ENCODE results near the gene MTHFD2L. TPM values are rescaled to one million over a fixed set of nuclear protein-coding genes. Genes with fewer than 3 reads are reported as not detected.

Gene MTHFD2L
- total RNA-seq, 8 experiments from 2014 or later: 11.7 to 30.7 (median 22.4) TPM

- Histone ChIP-seq H3K4me3 (no peak overlapping the region), H3K4me1 (replicated peaks in 1 of 2) (no peaks in the 10 kb centered on the region), H3K27ac (no peak overlapping the region)
- in situ Hi-C loops (cut with MboI; ENCODE audit: low pct_unique_long_range_greater_than_20kb in 2 of 9, low sequenced_read_pairs in 9 of 9, unreplicated experiment in 9 of 9): no loop called here
- ATAC-seq (replicated peaks in 6 of 8): no peak
These were observed 86.1 kb downstream of the MTHFD2L start for GRCh38 chr4:74244049-74244448.

GRCh38 chr4:74252933-74253332 is 95.0 kb downstream of the MTHFD2L start:
- in situ Hi-C loops (cut with MboI; ENCODE audit: low pct_unique_long_range_greater_than_20kb in 2 of 9, low sequenced_read_pairs in 9 of 9, unreplicated experiment in 9 of 9): no loop called here
- Histone ChIP-seq H3K27ac (no peak overlapping the region), H3K4me1 (replicated peaks in 1 of 2) (no peaks in the 10 kb centered on the region), H3K4me3 (no peak overlapping the region)
- no peak for ATAC-seq (replicated peaks in 6 of 8)

- H3K27ac ChIP-seq: no peak overlapping the region
- ATAC-seq (replicated peaks in 6 of 8): no peak
- WGBS, 10 experiments: 31 to 100% (median 96%) methylated on average over 1 of the region's 1 CpG; no CpG with 5 or more reads in 2 of the 10 experiments
- H3K4me3 ChIP-seq: no peak overlapping the region
- in situ Hi-C loops (cut with MboI; ENCODE audit: low pct_unique_long_range_greater_than_20kb in 2 of 9, low sequenced_read_pairs in 9 of 9, unreplicated experiment in 9 of 9): no loop called here
- no peaks in the 10 kb centered on the region for H3K4me1 ChIP-seq (replicated peaks in 1 of 2)
These were observed 96.5 kb downstream of the MTHFD2L start for GRCh38 chr4:74254386-74254785.

- ATAC-seq (replicated peaks in 6 of 8): no peak
- Histone ChIP-seq H3K27ac (no peak overlapping the region), H3K4me3 (no peak overlapping the region), H3K4me1 (replicated peaks in 1 of 2) (no peaks in the 10 kb centered on the region)
- WGBS, 10 experiments: 40 to 100% (median 77%) methylated on average over 1 of the region's 1 CpG; no CpG with 5 or more reads in 4 of the 10 experiments
- in situ Hi-C loops (cut with MboI; ENCODE audit: low pct_unique_long_range_greater_than_20kb in 2 of 9, low sequenced_read_pairs in 9 of 9, unreplicated experiment in 9 of 9): no loop called here
These were observed 97.2 kb downstream of the MTHFD2L start for GRCh38 chr4:74255096-74255495.

- 0 to 100% (median 94%) methylated on average over 1 of the region's 1 CpG; no CpG with 5 or more reads in 4 of the 10 experiments for WGBS, 10 experiments
- Histone ChIP-seq H3K4me3 (no peak overlapping the region), H3K4me1 (replicated peaks in 1 of 2) (no peaks in the 10 kb centered on the region), H3K27ac (no peak overlapping the region)
- in situ Hi-C loops (cut with MboI; ENCODE audit: low pct_unique_long_range_greater_than_20kb in 2 of 9, low sequenced_read_pairs in 9 of 9, unreplicated experiment in 9 of 9): no loop called here
- no peak for ATAC-seq (replicated peaks in 6 of 8)
These were observed 101.0 kb downstream of the MTHFD2L start for GRCh38 chr4:74258963-74259362.

GRCh38 chr4:74260036-74260435 is 102.1 kb downstream of the MTHFD2L start:
- in situ Hi-C loops (cut with MboI; ENCODE audit: low pct_unique_long_range_greater_than_20kb in 2 of 9, low sequenced_read_pairs in 9 of 9, unreplicated experiment in 9 of 9): no loop called here
- no peak overlapping the region for H3K27ac ChIP-seq
- 50 to 100% (median 75%) methylated on average over 1 of the region's 1 CpG; no CpG with 5 or more reads in 6 of the 10 experiments for WGBS, 10 experiments
- no peak overlapping the region for H3K4me3 ChIP-seq
- no peaks in the 10 kb centered on the region for H3K4me1 ChIP-seq (replicated peaks in 1 of 2)
- no peak for ATAC-seq (replicated peaks in 6 of 8)

- in situ Hi-C loops (cut with MboI; ENCODE audit: low pct_unique_long_range_greater_than_20kb in 2 of 9, low sequenced_read_pairs in 9 of 9, unreplicated experiment in 9 of 9): no loop called here
- Histone ChIP-seq H3K27ac (no peak overlapping the region), H3K4me1 (replicated peaks in 1 of 2) (no peaks in the 10 kb centered on the region), H3K4me3 (no peak overlapping the region)
- ATAC-seq (replicated peaks in 6 of 8): peak in 2 of 8 experiments; percentile 33 to 71
These were observed 104.6 kb downstream of the MTHFD2L start for GRCh38 chr4:74262522-74262921.

GRCh38 chr4:74263551-74263950 is 105.6 kb downstream of the MTHFD2L start:
- H3K4me1 ChIP-seq (replicated peaks in 1 of 2): no peaks in the 10 kb centered on the region
- no peak overlapping the region for H3K4me3 ChIP-seq
- in situ Hi-C loops (cut with MboI; ENCODE audit: low pct_unique_long_range_greater_than_20kb in 2 of 9, low sequenced_read_pairs in 9 of 9, unreplicated experiment in 9 of 9): no loop called here
- H3K27ac ChIP-seq: no peak overlapping the region
- no peak for ATAC-seq (replicated peaks in 6 of 8)

GRCh38 chr4:74266081-74266480 is 108.2 kb downstream of the MTHFD2L start:
- in situ Hi-C loops (cut with MboI; ENCODE audit: low pct_unique_long_range_greater_than_20kb in 2 of 9, low sequenced_read_pairs in 9 of 9, unreplicated experiment in 9 of 9): no loop called here
- no peak overlapping the region for H3K4me3 ChIP-seq
- ATAC-seq (replicated peaks in 6 of 8): no peak
- H3K27ac ChIP-seq: no peak overlapping the region
- H3K4me1 ChIP-seq (replicated peaks in 1 of 2): no peaks in the 10 kb centered on the region

- Histone ChIP-seq H3K4me1 (replicated peaks in 1 of 2) (no peaks in the 10 kb centered on the region), H3K4me3 (no peak overlapping the region), H3K27ac (no peak overlapping the region)
- in situ Hi-C loops (cut with MboI; ENCODE audit: low pct_unique_long_range_greater_than_20kb in 2 of 9, low sequenced_read_pairs in 9 of 9, unreplicated experiment in 9 of 9): no loop called here
- peak in 3 of 8 experiments; percentile 18 to 54 (median 20) for ATAC-seq (replicated peaks in 6 of 8)
These were observed 110.2 kb downstream of the MTHFD2L start for GRCh38 chr4:74267998-74268606.

GRCh38 chr4:74268643-74269042 is 110.7 kb downstream of the MTHFD2L start:
- no peak overlapping the region for H3K4me3 ChIP-seq
- H3K27ac ChIP-seq: no peak overlapping the region
- 67 to 100% (median 94%) methylated on average over 1 to 2 of the region's 2 CpGs; no CpG with 5 or more reads in 1 of the 10 experiments for WGBS, 10 experiments
- no peak for ATAC-seq (replicated peaks in 6 of 8)
- in situ Hi-C loops (cut with MboI; ENCODE audit: low pct_unique_long_range_greater_than_20kb in 2 of 9, low sequenced_read_pairs in 9 of 9, unreplicated experiment in 9 of 9): no loop called here
- no peaks in the 10 kb centered on the region for H3K4me1 ChIP-seq (replicated peaks in 1 of 2)

- Histone ChIP-seq H3K4me3 (no peak overlapping the region), H3K27ac (no peak overlapping the region), H3K4me1 (replicated peaks in 1 of 2) (no peaks in the 10 kb centered on the region)
- in situ Hi-C loops (cut with MboI; ENCODE audit: low pct_unique_long_range_greater_than_20kb in 2 of 9, low sequenced_read_pairs in 9 of 9, unreplicated experiment in 9 of 9): no loop called here
- ATAC-seq (replicated peaks in 6 of 8): no peak
- 72 to 100% (median 93%) methylated on average over 1 to 3 of the region's 3 CpGs; no CpG with 5 or more reads in 3 of the 10 experiments for WGBS, 10 experiments
These were observed 120.6 kb downstream of the MTHFD2L start for GRCh38 chr4:74278490-74278889.

- Histone ChIP-seq H3K4me3 (no peak overlapping the region), H3K4me1 (replicated peaks in 1 of 2) (no peaks in the 10 kb centered on the region), H3K27ac (no peak overlapping the region)
- 92 to 100% (median 100%) methylated on average over 1 to 3 of the region's 3 CpGs; no CpG with 5 or more reads in 3 of the 10 experiments for WGBS, 10 experiments
- in situ Hi-C loops (cut with MboI; ENCODE audit: low pct_unique_long_range_greater_than_20kb in 2 of 9, low sequenced_read_pairs in 9 of 9, unreplicated experiment in 9 of 9): no loop called here
- ATAC-seq (replicated peaks in 6 of 8): no peak
These were observed 121.8 kb downstream of the MTHFD2L start for GRCh38 chr4:74279716-74280115.

GRCh38 chr4:74282926-74283325 is 125.0 kb downstream of the MTHFD2L start:
- H3K4me1 ChIP-seq (replicated peaks in 1 of 2): no peaks in the 10 kb centered on the region
- no peak overlapping the region for H3K4me3 ChIP-seq
- ATAC-seq (replicated peaks in 6 of 8): no peak
- in situ Hi-C loops (cut with MboI; ENCODE audit: low pct_unique_long_range_greater_than_20kb in 2 of 9, low sequenced_read_pairs in 9 of 9, unreplicated experiment in 9 of 9): no loop called here
- no peak overlapping the region for H3K27ac ChIP-seq

Data from motor neuron (in vitro differentiated cells).